Measurements from ENCODE around the gene POSTN.

Gene POSTN

DNA sequence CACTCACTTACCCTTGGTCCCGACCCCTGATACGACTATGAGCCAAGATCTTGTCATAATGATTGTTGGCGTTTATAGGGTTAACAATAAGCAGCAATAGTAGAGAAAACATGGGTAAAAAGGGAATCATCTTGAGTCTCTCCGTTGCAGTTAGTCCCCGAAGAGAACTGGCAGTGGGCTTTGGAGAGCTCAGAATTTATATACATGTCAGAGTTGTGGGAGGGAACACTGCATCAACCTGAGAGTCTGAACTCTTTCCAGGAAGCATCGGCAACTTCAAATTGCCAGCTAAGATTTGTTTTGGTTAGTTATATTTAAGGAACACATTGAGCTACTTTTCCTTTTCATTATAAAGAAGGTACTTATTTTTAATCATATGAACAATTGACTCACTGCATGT lies at the start of gene POSTN:
TSS of gene POSTN (minus strand) at position 172 of the 400 bp plus-strand sequence. CDS start at position 130, 42 bp downstream.
- H3K27ac ChIP-seq (ENCODE audit: low read depth, low read length): no peak within 1 kb of the TSS
- no peaks in the 10 kb centered on the region for H3K36me3 ChIP-seq (ENCODE audit: control insufficient read depth, insufficient read depth, low read length)
- no peaks in the 10 kb centered on the region for H3K27me3 ChIP-seq (ENCODE audit: control insufficient read depth, insufficient read depth, low read length)
- no peak within 1 kb of the TSS; the same call in 1 of the 2 replicates for H3K4me3 ChIP-seq (ENCODE audit: low read depth, low read length)
- no peaks in the 10 kb centered on the region for H3K9me3 ChIP-seq (ENCODE audit: control insufficient read depth, insufficient read depth, low read length)
- no peak within 1 kb of the TSS for H3K9ac ChIP-seq (ENCODE audit: low read depth, low read length)
- peaks cover 50% of the 10 kb centered on the region for H3K4me1 ChIP-seq (ENCODE audit: control insufficient read depth, insufficient read depth, low read length)

GRCh38 chr13:37647031-37647650 lies 48.6 kb upstream of the POSTN start:
- no peaks in the 10 kb centered on the region for H3K27me3 ChIP-seq (ENCODE audit: control insufficient read depth, insufficient read depth, low read length)
- H3K36me3 ChIP-seq (ENCODE audit: control insufficient read depth, insufficient read depth, low read length): no peaks in the 10 kb centered on the region
- peaks cover 18% of the 10 kb centered on the region for H3K4me1 ChIP-seq (ENCODE audit: control insufficient read depth, insufficient read depth, low read length)
- no peak overlapping the region for H3K4me3 ChIP-seq (ENCODE audit: low read depth, low read length)
- no peaks in the 10 kb centered on the region for H3K9me3 ChIP-seq (ENCODE audit: control insufficient read depth, insufficient read depth, low read length)
- H3K27ac ChIP-seq (ENCODE audit: low read depth, low read length): peak overlapping the region; percentile 91
- no peak overlapping the region for H3K9ac ChIP-seq (ENCODE audit: low read depth, low read length)

- peaks cover 18% of the 10 kb centered on the region for H3K4me1 ChIP-seq (ENCODE audit: control insufficient read depth, insufficient read depth, low read length)
- no peak overlapping the region for H3K4me3 ChIP-seq (ENCODE audit: low read depth, low read length)
These were observed 48.0 kb upstream of the POSTN start for GRCh38 chr13:37646531-37646930.

DNA sequence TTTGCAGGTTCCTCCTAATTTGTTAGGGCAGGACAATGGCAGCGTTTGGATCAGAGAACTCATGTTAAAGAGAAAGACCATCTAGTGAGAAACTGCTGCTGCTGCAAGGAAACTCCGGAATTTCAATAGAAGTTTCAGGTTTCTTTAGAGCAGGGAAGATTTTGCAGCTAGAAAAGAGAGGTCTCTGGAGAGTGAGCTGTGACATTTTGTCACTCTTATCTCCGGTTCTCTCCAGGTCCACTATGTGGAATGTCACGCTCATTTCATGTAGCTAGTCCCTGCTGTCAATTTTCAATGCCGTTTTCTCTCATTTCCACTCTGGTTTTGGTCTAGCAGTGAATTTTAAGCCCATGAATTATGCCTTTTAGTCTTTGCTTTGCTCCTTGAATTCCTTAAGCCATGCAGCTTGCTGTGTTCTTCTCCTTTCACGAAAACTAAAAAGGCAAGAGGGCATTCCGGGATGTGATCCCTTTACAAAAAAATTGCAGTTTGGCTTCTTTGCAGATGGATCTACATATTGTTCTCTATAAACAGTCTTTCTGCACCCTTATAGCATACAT lies 46.7 kb upstream of the POSTN start:
- H3K9ac ChIP-seq (ENCODE audit: low read depth, low read length): no peak overlapping the region

More at GRCh38 chr13:37646531-37646930, 48.0 kb upstream of the POSTN start:
- H3K9me3 ChIP-seq (ENCODE audit: control insufficient read depth, insufficient read depth, low read length): no peaks in the 10 kb centered on the region
- no peaks in the 10 kb centered on the region for H3K27me3 ChIP-seq (ENCODE audit: control insufficient read depth, insufficient read depth, low read length)
- H3K27ac ChIP-seq (ENCODE audit: low read depth, low read length): peak overlapping the region; percentile 91
- no peak overlapping the region for H3K9ac ChIP-seq (ENCODE audit: low read depth, low read length)
- H3K36me3 ChIP-seq (ENCODE audit: control insufficient read depth, insufficient read depth, low read length): no peaks in the 10 kb centered on the region

GRCh38 chr13:37641391-37641790 lies 42.8 kb upstream of the POSTN start:
- no peaks in the 10 kb centered on the region for H3K9me3 ChIP-seq (ENCODE audit: control insufficient read depth, insufficient read depth, low read length)
- H3K9ac ChIP-seq (ENCODE audit: low read depth, low read length): no peak overlapping the region
- no peaks in the 10 kb centered on the region for H3K36me3 ChIP-seq (ENCODE audit: control insufficient read depth, insufficient read depth, low read length)
- peaks cover 10% of the 10 kb centered on the region for H3K4me1 ChIP-seq (ENCODE audit: control insufficient read depth, insufficient read depth, low read length)
- H3K27me3 ChIP-seq (ENCODE audit: control insufficient read depth, insufficient read depth, low read length): no peaks in the 10 kb centered on the region
- no peak overlapping the region for H3K4me3 ChIP-seq (ENCODE audit: low read depth, low read length)
- no peak overlapping the region for H3K27ac ChIP-seq (ENCODE audit: low read depth, low read length)

More for the DNA sequence above, 46.7 kb upstream of the POSTN start:
- Histone ChIP-seq H3K27me3 (ENCODE audit: control insufficient read depth, insufficient read depth, low read length) (no peaks in the 10 kb centered on the region), H3K27ac (ENCODE audit: low read depth, low read length) (peak overlapping the region; percentile 91), H3K36me3 (ENCODE audit: control insufficient read depth, insufficient read depth, low read length) (no peaks in the 10 kb centered on the region), H3K4me3 (ENCODE audit: low read depth, low read length) (no peak overlapping the region), H3K9me3 (ENCODE audit: control insufficient read depth, insufficient read depth, low read length) (no peaks in the 10 kb centered on the region), H3K4me1 (ENCODE audit: control insufficient read depth, insufficient read depth, low read length) (peaks cover 18% of the 10 kb centered on the region)

GRCh38 chr13:37640499-37640898 lies 41.9 kb upstream of the POSTN start:
- no peaks in the 10 kb centered on the region for H3K27me3 ChIP-seq (ENCODE audit: control insufficient read depth, insufficient read depth, low read length)
- no peak overlapping the region for H3K4me3 ChIP-seq (ENCODE audit: low read depth, low read length)
- no peak overlapping the region for H3K9ac ChIP-seq (ENCODE audit: low read depth, low read length)
- no peaks in the 10 kb centered on the region for H3K9me3 ChIP-seq (ENCODE audit: control insufficient read depth, insufficient read depth, low read length)
- no peaks in the 10 kb centered on the region for H3K36me3 ChIP-seq (ENCODE audit: control insufficient read depth, insufficient read depth, low read length)
- peaks cover 7% of the 10 kb centered on the region for H3K4me1 ChIP-seq (ENCODE audit: control insufficient read depth, insufficient read depth, low read length)
- no peak overlapping the region for H3K27ac ChIP-seq (ENCODE audit: low read depth, low read length)

DNA sequence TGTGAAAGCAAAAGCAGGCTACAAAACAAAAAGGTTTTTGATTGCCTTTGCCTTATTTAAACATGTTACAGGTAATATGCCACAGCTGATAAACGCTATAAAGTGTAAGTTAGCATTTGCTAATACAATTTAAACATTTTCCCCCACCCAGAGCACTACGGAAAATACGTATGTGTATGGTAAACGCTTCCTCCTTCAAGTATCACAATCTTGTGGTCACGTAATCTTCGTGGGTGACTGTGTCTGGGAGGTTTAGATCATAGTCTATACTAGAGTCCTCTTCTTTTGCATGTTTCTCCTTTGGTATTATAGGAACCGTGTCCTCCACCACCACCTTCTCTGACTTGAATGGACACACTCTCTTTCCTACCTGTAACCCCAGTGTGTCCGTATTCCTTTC lies 38.1 kb upstream of the POSTN start:
- no peaks in the 10 kb centered on the region for H3K27me3 ChIP-seq (ENCODE audit: control insufficient read depth, insufficient read depth, low read length)
- no peak overlapping the region for H3K9ac ChIP-seq (ENCODE audit: low read depth, low read length)
- H3K27ac ChIP-seq (ENCODE audit: low read depth, low read length): no peak overlapping the region
- no peak overlapping the region for H3K4me3 ChIP-seq (ENCODE audit: low read depth, low read length)
- H3K9me3 ChIP-seq (ENCODE audit: control insufficient read depth, insufficient read depth, low read length): no peaks in the 10 kb centered on the region
- H3K36me3 ChIP-seq (ENCODE audit: control insufficient read depth, insufficient read depth, low read length): no peaks in the 10 kb centered on the region
- no peaks in the 10 kb centered on the region for H3K4me1 ChIP-seq (ENCODE audit: control insufficient read depth, insufficient read depth, low read length)

DNA sequence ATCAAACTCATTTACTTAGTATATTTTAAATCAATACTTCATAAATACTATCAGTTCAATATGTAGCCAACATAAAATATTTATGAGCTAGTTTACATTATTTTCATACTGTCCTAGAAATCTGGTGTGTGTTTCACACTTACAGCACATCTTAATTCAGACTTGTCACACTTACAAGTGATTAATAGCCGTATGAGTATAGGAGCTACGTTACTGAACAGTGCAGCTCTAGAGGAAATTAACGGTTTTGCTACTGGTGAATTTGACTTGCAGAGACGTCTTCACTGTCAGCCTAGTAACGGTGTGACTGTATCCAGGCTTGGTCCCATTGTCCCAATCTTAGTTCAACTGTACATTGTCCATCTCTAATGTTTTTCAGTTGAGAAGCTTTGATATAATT lies 33.7 kb upstream of the POSTN start:
- no peak overlapping the region for H3K4me3 ChIP-seq (ENCODE audit: low read depth, low read length)

DNA sequence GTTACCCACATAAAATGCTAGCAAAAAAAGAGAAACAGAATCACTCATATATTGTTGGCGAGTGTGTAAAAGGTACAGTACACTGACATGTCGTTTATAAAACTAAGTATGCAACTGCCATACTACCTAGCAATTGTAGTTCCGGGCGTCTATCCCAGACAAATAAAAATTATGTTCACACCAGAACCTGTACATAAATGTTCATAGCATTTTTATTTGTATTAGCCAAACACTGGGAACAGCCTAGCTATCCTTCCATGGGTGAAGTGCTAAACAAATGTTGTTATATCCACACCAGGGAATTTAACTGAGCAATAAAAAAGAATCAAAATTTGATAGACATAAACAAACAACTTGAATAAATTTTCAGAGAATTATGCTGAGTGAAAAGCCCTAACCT lies 28.9 kb upstream of the POSTN start:
- Histone ChIP-seq H3K4me1 (ENCODE audit: control insufficient read depth, insufficient read depth, low read length) (no peaks in the 10 kb centered on the region), H3K9ac (ENCODE audit: low read depth, low read length) (no peak overlapping the region), H3K27ac (ENCODE audit: low read depth, low read length) (no peak overlapping the region), H3K9me3 (ENCODE audit: control insufficient read depth, insufficient read depth, low read length) (no peaks in the 10 kb centered on the region), H3K36me3 (ENCODE audit: control insufficient read depth, insufficient read depth, low read length) (no peaks in the 10 kb centered on the region), H3K27me3 (ENCODE audit: control insufficient read depth, insufficient read depth, low read length) (no peaks in the 10 kb centered on the region), H3K4me3 (ENCODE audit: low read depth, low read length) (no peak overlapping the region)

More for the DNA sequence above, 33.7 kb upstream of the POSTN start:
- no peak overlapping the region for H3K9ac ChIP-seq (ENCODE audit: low read depth, low read length)
- H3K9me3 ChIP-seq (ENCODE audit: control insufficient read depth, insufficient read depth, low read length): no peaks in the 10 kb centered on the region
- H3K36me3 ChIP-seq (ENCODE audit: control insufficient read depth, insufficient read depth, low read length): no peaks in the 10 kb centered on the region
- H3K4me1 ChIP-seq (ENCODE audit: control insufficient read depth, insufficient read depth, low read length): no peaks in the 10 kb centered on the region
- no peaks in the 10 kb centered on the region for H3K27me3 ChIP-seq (ENCODE audit: control insufficient read depth, insufficient read depth, low read length)
- no peak overlapping the region for H3K27ac ChIP-seq (ENCODE audit: low read depth, low read length)

GRCh38 chr13:37621811-37622361 lies 23.3 kb upstream of the POSTN start:
- Histone ChIP-seq H3K9me3 (ENCODE audit: control insufficient read depth, insufficient read depth, low read length) (no peaks in the 10 kb centered on the region), H3K9ac (ENCODE audit: low read depth, low read length) (no peak overlapping the region), H3K4me1 (ENCODE audit: control insufficient read depth, insufficient read depth, low read length) (peaks cover 12% of the 10 kb centered on the region), H3K27me3 (ENCODE audit: control insufficient read depth, insufficient read depth, low read length) (no peaks in the 10 kb centered on the region), H3K27ac (ENCODE audit: low read depth, low read length) (no peak overlapping the region), H3K4me3 (ENCODE audit: low read depth, low read length) (no peak overlapping the region), H3K36me3 (ENCODE audit: control insufficient read depth, insufficient read depth, low read length) (no peaks in the 10 kb centered on the region)

GRCh38 chr13:37618554-37618953 lies 20.0 kb upstream of the POSTN start:
- no peaks in the 10 kb centered on the region for H3K27me3 ChIP-seq (ENCODE audit: control insufficient read depth, insufficient read depth, low read length)
- H3K4me1 ChIP-seq (ENCODE audit: control insufficient read depth, insufficient read depth, low read length): peaks cover 17% of the 10 kb centered on the region
- no peak overlapping the region for H3K4me3 ChIP-seq (ENCODE audit: low read depth, low read length)
- no peak overlapping the region for H3K9ac ChIP-seq (ENCODE audit: low read depth, low read length)
- H3K36me3 ChIP-seq (ENCODE audit: control insufficient read depth, insufficient read depth, low read length): no peaks in the 10 kb centered on the region
- no peaks in the 10 kb centered on the region for H3K9me3 ChIP-seq (ENCODE audit: control insufficient read depth, insufficient read depth, low read length)
- H3K27ac ChIP-seq (ENCODE audit: low read depth, low read length): no peak overlapping the region
